BJ (cell line): ENCODE results near the gene PTPRU. TPM values are rescaled to one million over a fixed set of nuclear protein-coding genes. Genes with fewer than 3 reads are reported as not detected.
A peak's percentile ranks its signal among the peaks of the same experiment; 100 is the strongest.

ENCODE experiments used
- CTCF ChIA-PET: fragments of 350-600 bp; formaldehyde crosslinking; extraction: SDS; loops from one replicate; lab custom pipeline; 2021; ENCODE audit warnings: antibody characterized with exemption, inconsistent platforms; lab: Yijun Ruan, JAX
- POLR2A ChIA-PET: fragments of 300-600 bp; sonication (Branson Sonifier 250); formaldehyde crosslinking; extraction: SDS; loops from one replicate; lab custom pipeline; 2021; ENCODE audit warnings: antibody characterized with exemption; lab: Charles Lee
- DNase-seq: peaks from one replicate; pipeline ENCODE4 v3.0.0-alpha.2; 2011; ENCODE audit warnings: low read depth
- H3K27me3 ChIP-seq: 2 replicates; pipeline ENCODE4 v1.6.0; 2011; ENCODE audit warnings: low read length; ENCODE audit not compliant: control insufficient read depth, insufficient read depth
- H3K36me3 ChIP-seq: 2 replicates; pipeline ENCODE4 v1.5.1; 2011; ENCODE audit warnings: low read length; ENCODE audit not compliant: control insufficient read depth, insufficient read depth
- H3K4me3 ChIP-seq: 2 replicates; pipeline ENCODE4 v1.5.1; 2011; ENCODE audit warnings: low read depth, mild to moderate bottlenecking, control low read depth, low read length
- polyA minus RNA-seq: library from RNA; depleted of rRNA, polyadenylated mRNA; stranded (reverse); fragments of >200 nt; gene quantifications from 2 replicates; pipeline ENCODE4 v1.2.3, GENCODE V29; 2011; rRNA and poly(A)+ RNA removed
- polyA plus RNA-seq: library from polyadenylated mRNA; depleted of rRNA; stranded (reverse); fragments of >200 nt; gene quantifications from 2 replicates; pipeline ENCODE4 v1.2.3, GENCODE V29; 2011; rRNA removed
- TF ChIP-seq, protein P1 (sequence below): IDR thresholded peaks from 2 replicates; pipeline ENCODE4 v1.5.1; 2011; ENCODE audit warnings: low read depth, mild to moderate bottlenecking, control low read depth, inconsistent platforms, low read length, moderate library complexity; ENCODE audit not compliant: insufficient read depth

The PTPRU gene
- polyA plus RNA-seq (12.8 and 19.8 TPM in 2 replicates), polyA minus RNA-seq (20.9 and 26.4 TPM in 2 replicates)

DNA sequence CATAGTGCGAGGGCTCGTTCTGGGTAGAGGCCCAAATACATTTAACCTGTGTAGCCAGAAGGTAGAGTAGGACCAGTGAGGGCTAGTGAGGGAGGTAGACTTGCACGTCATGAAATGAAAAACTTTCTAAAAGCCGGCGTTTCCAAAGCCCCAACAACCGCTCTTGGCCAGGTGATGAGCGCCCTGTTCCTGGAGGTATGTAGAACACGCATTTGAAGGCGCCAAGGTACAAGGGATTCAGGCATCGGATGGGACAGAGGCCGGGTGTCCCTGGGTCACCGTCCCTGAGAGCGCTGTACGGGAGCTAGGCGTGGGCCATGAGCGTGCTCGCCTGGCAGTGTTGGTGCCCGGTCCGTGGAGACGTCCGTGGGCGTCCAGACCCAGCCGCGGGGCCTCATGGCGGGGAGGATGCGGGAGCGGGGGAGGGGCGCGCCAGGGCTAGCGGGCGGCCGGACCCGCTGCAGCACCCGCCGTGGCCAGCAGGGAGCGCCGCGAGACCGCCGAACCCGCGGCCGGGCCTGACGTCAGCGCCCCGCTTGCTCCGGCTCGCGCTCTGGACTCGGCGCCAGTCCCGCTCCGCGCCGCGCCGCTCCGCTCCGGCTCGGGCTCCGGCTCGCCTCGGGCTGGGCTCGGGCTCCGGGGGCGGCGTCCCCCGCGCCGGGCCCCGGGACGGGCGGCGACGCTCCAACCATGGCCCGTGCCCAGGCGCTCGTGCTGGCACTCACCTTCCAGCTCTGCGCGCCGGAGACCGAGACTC is at the start of gene PTPRU:
Gene PTPRU, plus strand, starts transcription at position 568 of the 757 bp plus-strand sequence. Its CDS starts 123 bp downstream, at position 691.
- TF ChIP-seq, protein P1, sequence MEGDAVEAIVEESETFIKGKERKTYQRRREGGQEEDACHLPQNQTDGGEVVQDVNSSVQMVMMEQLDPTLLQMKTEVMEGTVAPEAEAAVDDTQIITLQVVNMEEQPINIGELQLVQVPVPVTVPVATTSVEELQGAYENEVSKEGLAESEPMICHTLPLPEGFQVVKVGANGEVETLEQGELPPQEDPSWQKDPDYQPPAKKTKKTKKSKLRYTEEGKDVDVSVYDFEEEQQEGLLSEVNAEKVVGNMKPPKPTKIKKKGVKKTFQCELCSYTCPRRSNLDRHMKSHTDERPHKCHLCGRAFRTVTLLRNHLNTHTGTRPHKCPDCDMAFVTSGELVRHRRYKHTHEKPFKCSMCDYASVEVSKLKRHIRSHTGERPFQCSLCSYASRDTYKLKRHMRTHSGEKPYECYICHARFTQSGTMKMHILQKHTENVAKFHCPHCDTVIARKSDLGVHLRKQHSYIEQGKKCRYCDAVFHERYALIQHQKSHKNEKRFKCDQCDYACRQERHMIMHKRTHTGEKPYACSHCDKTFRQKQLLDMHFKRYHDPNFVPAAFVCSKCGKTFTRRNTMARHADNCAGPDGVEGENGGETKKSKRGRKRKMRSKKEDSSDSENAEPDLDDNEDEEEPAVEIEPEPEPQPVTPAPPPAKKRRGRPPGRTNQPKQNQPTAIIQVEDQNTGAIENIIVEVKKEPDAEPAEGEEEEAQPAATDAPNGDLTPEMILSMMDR: peak; percentile 14; the same call in 1 of the 2 replicates
- H3K4me3 ChIP-seq: peak within 1 kb of the TSS; percentile 60
- ChIA-PET CTCF (interaction anchor here (0.6 to 1.4 kb wide), 19 partner anchors 11 to 1583 kb away, joined by 3 to 5 read pairs (median 3); no protein-coding TSS in a partner anchor), POLR2A (no interaction called here)
- H3K27me3 ChIP-seq: no peaks in the 10 kb centered on the region
- no peaks in the 10 kb centered on the region for H3K36me3 ChIP-seq
- no peak for DNase-seq

DNA sequence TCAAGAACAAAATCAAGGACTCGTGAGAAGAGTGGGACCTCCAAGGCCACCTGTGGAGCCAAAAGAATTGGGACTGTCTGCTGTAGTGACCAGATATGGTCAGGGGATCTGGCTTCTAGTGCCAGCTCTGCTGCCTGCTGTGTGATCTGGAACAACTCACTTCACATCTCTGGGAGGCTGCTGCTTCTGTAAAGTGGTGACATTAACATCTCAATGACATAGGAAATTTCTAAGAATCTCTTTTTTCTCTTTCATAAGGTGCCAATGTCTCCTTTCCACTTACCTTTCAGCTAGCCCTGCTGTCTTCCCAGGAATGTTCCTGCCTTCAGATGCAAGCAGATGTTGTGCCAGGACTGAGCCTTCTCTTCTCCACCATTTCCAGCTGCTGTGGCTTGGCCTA is 49.6 kb upstream of the PTPRU start:
- CTCF ChIA-PET: interaction anchor here (1.0 to 1.6 kb wide), 3 partner anchors 10 to 310 kb away, joined by 3 to 5 read pairs (median 4); no protein-coding TSS in a partner anchor
- POLR2A ChIA-PET: no interaction called here
- no peak overlapping the region for H3K4me3 ChIP-seq

DNA sequence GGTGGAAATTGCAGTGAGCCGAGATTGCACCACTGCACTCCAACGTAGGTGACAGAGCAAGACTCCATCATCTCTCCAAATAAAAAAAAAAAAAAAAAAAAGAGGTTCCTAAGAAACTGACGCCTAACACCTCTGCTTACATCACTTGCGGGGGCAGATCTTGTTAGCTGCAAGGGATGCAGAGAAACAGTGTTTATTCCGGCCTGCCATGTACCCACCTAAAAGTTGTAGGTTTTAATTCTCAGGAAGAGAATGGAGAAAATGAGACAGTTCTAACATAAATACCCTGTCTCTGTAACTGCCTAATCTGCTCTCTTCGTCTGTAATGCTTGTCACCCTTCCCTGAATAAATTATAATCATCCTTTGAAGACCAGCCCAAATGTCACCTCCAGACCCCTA is 45.6 kb upstream of the PTPRU start:
- Histone ChIP-seq H3K4me3 (no peak overlapping the region), H3K27me3 (no peaks in the 10 kb centered on the region), H3K36me3 (peaks cover 6% of the 10 kb centered on the region)
- CTCF ChIA-PET: no interaction called here
- POLR2A ChIA-PET: no interaction called here
- TF ChIP-seq, protein P1: no peak
- no peak for DNase-seq

More for the DNA sequence above, 49.6 kb upstream of the PTPRU start:
- Histone ChIP-seq H3K36me3 (no peaks in the 10 kb centered on the region), H3K27me3 (no peaks in the 10 kb centered on the region)
- TF ChIP-seq, protein P1: no peak
- no peak for DNase-seq

DNA sequence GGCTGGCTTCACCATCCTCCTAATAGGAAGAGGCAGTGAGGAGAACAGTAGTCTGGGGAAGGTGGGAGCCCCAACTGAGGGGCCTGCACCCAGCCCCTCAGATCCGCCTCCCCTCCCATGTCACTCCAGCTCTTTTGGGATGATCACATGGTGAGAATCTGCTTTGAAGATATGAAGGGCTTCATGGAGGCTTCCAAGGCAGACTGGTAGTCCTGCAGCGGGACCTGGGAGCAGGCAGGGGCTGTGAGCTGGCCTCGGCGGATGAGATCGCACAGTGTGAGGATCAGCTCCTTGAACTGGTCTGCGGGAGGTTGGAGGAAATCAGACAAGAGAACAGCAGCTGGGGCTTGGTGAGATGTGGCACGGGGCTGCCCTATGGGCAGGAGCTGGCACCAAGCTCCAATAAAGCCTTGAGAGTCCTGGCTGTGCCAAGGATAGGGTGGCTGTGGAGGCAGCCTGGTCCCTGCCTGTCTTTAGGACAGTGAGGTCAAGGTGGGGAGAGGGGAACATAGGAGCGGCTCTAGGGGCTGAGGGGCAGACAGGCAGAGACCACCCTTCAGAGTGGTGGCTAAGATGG is 42.4 kb upstream of the PTPRU start:
- POLR2A ChIA-PET: no interaction called here

More for the DNA sequence above, 42.4 kb upstream of the PTPRU start:
- CTCF ChIA-PET: interaction anchor here (0.7 to 2.4 kb wide), 3 partner anchors 9 to 312 kb away, joined by 4 to 7 read pairs (median 4); partner anchors contain the start of gene TMEM200B
- Histone ChIP-seq H3K36me3 (peaks cover 14% of the 10 kb centered on the region), H3K27me3 (no peaks in the 10 kb centered on the region), H3K4me3 (no peak overlapping the region)
- TF ChIP-seq, protein P1: no peak
- DNase-seq: no peak
